GM12891 (cell line): ENCODE data around the gene CDK12.
A peak's percentile ranks its signal among the peaks of the same experiment; 100 is the strongest.

Source experiments
- DNase-seq: peaks from one replicate; pipeline ENCODE4 v3.0.0; 2011; ENCODE audit warnings: low spot score; ENCODE audit not compliant: insufficient read length
- FAIRE-seq: peaks from 2 replicates; lab custom pipeline; 2011; peaks lifted over from hg19 to GRCh38; lab: Jason Lieb, UNC
- PAX5 ChIP-seq: IDR thresholded peaks from 2 replicates; pipeline ENCODE4 v1.6.1; 2011; ENCODE audit warnings: low read length, moderate library complexity, mild to moderate bottlenecking; ENCODE audit not compliant: insufficient read depth, severe bottlenecking
- POLR2A ChIP-seq: IDR thresholded peaks from 2 replicates; pipeline ENCODE4 v1.6.1; 2011; ENCODE audit warnings: low read depth, low read length, control low read depth
- POLR2AphosphoS5 ChIP-seq: IDR thresholded peaks from 2 replicates; pipeline ENCODE4 v1.6.1; 2011; ENCODE audit warnings: low read depth, low read length, control low read depth
- POU2F2 ChIP-seq: IDR thresholded peaks from 2 replicates; pipeline ENCODE4 v1.6.1; 2011; ENCODE audit warnings: low read depth, mild to moderate bottlenecking, control low read depth, low read length, moderate library complexity
- SPI1 ChIP-seq: IDR thresholded peaks from 2 replicates; pipeline ENCODE4 v1.6.1; 2011; ENCODE audit warnings: low read depth, low read length, control low read depth
- TAF1 ChIP-seq: IDR thresholded peaks from 2 replicates; pipeline ENCODE4 v1.6.1; 2011; ENCODE audit warnings: low read depth, low read length, control low read depth

CDK12 gene

DNA sequence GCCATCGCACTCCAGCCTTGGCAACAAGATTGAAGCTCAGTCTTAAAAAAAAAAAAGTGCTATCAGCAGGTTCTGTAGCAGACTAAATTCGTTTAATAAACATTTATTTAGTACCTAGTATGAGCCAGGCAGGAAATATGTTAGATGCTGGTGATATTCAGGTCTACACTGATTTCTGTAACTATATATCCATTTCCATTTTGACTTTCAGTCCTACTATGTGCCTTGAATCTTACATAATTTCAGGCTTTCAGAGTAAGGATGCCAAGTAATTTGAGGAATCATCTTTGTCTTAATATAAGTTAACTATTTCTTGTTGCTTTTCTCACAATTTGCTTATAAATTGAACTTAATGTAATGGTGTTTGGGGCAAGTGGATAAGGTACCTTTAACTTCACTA, 46.2 kb downstream of the CDK12 start:
- no peak for FAIRE-seq
- DNase-seq: no peak
- no peak for TF ChIP-seq TAF1
- TF ChIP-seq PAX5: no peak
- no peak for TF ChIP-seq SPI1
- TF ChIP-seq POU2F2: no peak
- no peak for TF ChIP-seq POLR2A
- TF ChIP-seq POLR2AphosphoS5: no peak

DNA sequence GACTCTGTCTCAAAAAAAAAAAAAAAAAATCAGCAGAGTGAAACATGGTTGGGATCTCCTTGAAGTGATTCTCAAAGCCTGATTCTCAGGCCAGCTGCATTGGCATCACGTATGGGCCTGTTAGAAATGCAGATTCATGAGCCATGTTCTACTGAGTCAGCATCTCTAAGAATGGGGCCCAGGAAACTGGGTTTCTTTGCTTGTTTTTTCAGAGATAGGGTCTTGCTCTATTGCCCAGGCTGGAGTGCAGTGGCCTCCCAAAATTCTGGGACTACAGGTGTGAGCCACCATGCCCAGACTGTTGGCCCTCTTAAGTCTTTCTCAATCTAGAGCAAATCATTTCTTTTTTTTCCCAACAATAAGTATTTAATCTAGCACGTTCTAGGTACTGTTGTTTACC, 47.7 kb downstream of the CDK12 start:
- no peak for TF ChIP-seq TAF1
- no peak for TF ChIP-seq PAX5
- TF ChIP-seq POLR2AphosphoS5: no peak
- TF ChIP-seq POLR2A: no peak
- no peak for TF ChIP-seq SPI1
- no peak for TF ChIP-seq POU2F2
- FAIRE-seq: no peak
- DNase-seq: no peak

DNA sequence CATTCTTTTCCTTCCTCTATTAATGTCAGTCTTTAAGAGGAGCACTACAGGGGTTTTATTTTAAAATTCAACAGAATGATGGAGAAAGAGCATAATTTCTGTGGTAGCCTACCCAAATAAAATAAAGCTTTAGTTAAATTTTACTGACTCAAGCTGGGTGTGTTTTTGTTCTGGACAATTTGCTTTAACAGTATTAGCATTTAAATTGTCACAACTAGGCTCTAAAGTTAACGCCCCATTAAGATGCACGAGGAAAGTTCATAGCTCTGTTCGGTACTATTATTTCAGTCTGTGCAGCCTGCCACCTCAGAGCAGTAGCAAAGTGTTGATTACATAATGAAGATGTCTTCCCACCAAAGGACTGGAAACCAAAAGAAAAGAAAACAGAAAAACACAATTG, 52.0 kb downstream of the CDK12 start:
- DNase-seq (no peak), FAIRE-seq (peak; percentile 9)
- TF ChIP-seq PAX5: no peak
- no peak for TF ChIP-seq SPI1
- no peak for TF ChIP-seq POU2F2
- no peak for TF ChIP-seq TAF1
- no peak for TF ChIP-seq POLR2AphosphoS5
- no peak for TF ChIP-seq POLR2A

DNA sequence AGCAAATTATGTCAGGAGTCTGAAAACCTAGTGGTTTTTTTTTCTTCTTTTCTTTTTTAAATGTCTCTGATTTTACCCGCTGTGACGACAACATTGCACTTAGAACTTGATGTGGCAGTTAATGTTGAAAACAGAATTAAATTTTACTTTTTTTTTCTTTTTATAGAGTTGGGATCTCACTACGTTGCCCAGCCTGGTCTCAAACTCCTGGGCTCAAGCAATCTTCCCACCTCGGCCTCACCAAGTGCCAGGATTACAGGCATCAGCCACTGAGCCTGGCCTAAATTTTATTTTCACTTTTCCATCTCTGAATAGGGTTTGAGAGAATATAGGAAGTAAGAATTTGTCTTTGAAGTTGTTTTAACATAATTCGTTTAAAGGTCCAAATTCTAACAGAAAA, 52.6 kb downstream of the CDK12 start:
- TF ChIP-seq POLR2AphosphoS5 (no peak), TAF1 (no peak), PAX5 (no peak)
- FAIRE-seq (no peak), DNase-seq (no peak)

DNA sequence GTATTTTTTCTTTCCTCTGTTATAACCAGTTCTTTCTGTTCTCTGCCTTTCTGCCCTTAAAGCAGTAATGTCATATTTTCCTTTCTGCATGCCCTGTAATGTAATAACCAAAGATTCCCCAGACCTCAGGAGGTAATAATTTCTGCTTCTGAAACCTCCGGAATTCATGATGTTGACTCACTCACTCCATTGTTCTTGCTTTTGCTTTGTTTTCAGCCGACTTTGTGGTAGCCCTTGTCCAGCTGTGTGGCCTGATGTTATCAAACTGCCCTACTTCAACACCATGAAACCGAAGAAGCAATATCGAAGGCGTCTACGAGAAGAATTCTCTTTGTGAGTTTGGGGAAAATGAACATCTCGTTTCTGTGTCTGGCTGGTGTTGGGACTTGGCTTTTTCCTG, 55.9 kb downstream of the CDK12 start:
- FAIRE-seq (no peak), DNase-seq (no peak)
- TF ChIP-seq POLR2AphosphoS5 (no peak), POLR2A (no peak), POU2F2 (no peak), TAF1 (no peak), SPI1 (no peak), PAX5 (no peak)

DNA sequence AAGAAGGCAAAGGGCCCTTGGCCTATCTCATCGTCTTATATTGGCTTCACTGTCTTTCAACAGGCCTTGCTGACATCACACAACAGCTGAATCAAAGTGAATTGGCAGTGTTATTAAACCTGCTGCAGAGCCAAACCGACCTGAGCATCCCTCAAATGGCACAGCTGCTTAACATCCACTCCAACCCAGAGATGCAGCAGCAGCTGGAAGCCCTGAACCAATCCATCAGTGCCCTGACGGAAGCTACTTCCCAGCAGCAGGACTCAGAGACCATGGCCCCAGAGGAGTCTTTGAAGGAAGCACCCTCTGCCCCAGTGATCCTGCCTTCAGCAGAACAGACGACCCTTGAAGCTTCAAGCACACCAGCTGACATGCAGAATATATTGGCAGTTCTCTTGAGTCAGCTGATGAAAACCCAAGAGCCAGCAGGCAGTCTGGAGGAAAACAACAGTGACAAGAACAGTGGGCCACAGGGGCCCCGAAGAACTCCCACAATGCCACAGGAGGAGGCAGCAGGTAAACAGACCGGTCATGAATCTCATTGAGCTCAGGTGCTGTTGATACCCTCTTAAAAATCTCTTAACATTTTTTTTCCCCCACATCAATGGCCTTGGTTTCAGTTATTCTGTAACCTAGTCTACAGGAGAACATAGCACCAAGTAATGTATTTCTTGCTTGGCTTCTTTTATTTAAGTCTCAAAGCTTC, 64.7 kb downstream of the CDK12 start:
- no peak for FAIRE-seq
- TF ChIP-seq PAX5 (no peak), SPI1 (no peak), POLR2A (no peak), POU2F2 (no peak), POLR2AphosphoS5 (no peak), TAF1 (no peak)
- DNase-seq: no peak

DNA sequence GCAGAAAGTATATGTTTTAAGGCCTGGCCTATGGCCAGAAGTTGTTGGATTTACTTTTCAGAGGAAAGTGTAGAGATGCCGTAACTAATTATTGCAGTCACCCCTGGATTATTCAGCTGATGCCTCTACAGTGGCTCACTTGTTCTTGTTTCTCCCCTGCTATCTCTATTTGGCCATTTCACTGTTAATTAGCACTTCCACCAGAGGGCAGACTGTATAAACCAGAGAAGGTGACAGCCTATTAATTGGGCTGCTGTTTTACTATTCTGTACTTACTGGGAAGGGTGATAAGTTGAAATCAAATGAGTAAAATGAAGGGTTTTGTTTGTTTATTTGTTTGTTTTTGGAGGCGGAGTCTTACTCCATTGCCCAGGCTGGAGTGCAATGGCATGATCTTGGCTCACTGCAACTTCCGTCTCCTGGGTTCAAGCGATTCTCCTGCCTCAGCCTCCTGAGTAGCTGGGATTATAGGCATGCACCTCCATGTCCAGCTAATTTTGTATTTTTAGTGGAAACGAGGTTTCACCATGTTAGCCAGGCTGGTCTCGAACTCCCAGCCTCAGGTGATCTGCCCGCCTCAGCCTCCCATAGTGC, 66.0 kb downstream of the CDK12 start:
- FAIRE-seq (no peak), DNase-seq (no peak)
- TF ChIP-seq POLR2AphosphoS5 (no peak), POLR2A (no peak), POU2F2 (no peak), SPI1 (no peak), TAF1 (no peak), PAX5 (no peak)

DNA sequence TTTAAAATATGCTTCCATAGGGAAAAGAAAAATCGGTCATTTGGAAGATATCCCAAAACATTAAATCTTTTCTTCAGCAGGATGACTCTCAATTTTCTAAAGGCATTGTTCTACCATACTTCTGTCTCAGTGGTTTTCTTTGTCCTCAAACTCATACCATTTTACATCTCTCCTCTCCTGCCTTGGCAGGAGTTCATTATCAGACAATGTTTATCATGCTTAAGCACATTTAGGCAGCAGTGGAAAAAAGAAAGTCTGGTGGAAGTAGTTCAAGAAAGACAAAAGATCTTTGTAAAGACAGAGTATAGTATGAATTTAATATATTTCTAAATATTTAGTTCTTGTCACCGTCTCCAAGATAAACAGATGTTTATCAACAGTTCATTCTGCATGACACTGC, 68.2 kb downstream of the CDK12 start:
- FAIRE-seq (no peak), DNase-seq (no peak)
- no peak for TF ChIP-seq TAF1
- TF ChIP-seq POLR2AphosphoS5: no peak
- no peak for TF ChIP-seq POLR2A
- TF ChIP-seq PAX5: no peak
- TF ChIP-seq POU2F2: no peak
- no peak for TF ChIP-seq SPI1

DNA sequence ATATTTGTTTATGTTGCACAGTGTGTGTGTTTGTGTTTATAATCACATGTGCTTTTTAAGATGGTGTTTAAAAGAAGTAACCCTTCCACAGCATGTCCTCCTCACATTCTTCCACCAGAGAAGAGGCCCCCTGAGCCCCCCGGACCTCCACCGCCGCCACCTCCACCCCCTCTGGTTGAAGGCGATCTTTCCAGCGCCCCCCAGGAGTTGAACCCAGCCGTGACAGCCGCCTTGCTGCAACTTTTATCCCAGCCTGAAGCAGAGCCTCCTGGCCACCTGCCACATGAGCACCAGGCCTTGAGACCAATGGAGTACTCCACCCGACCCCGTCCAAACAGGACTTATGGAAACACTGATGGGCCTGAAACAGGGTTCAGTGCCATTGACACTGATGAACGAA, 69.2 kb downstream of the CDK12 start:
- FAIRE-seq (no peak), DNase-seq (no peak)
- TF ChIP-seq SPI1: no peak
- TF ChIP-seq POU2F2: no peak
- no peak for TF ChIP-seq TAF1
- no peak for TF ChIP-seq PAX5
- TF ChIP-seq POLR2A: no peak
- no peak for TF ChIP-seq POLR2AphosphoS5

DNA sequence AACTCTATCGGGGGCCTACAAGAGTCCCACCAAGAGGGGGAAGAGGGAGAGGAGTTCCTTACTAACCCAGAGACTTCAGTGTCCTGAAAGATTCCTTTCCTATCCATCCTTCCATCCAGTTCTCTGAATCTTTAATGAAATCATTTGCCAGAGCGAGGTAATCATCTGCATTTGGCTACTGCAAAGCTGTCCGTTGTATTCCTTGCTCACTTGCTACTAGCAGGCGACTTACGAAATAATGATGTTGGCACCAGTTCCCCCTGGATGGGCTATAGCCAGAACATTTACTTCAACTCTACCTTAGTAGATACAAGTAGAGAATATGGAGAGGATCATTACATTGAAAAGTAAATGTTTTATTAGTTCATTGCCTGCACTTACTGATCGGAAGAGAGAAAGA, 70.0 kb downstream of the CDK12 start:
- no peak for DNase-seq
- FAIRE-seq: no peak
- no peak for TF ChIP-seq POLR2AphosphoS5
- TF ChIP-seq SPI1: no peak
- no peak for TF ChIP-seq PAX5
- no peak for TF ChIP-seq POLR2A

DNA sequence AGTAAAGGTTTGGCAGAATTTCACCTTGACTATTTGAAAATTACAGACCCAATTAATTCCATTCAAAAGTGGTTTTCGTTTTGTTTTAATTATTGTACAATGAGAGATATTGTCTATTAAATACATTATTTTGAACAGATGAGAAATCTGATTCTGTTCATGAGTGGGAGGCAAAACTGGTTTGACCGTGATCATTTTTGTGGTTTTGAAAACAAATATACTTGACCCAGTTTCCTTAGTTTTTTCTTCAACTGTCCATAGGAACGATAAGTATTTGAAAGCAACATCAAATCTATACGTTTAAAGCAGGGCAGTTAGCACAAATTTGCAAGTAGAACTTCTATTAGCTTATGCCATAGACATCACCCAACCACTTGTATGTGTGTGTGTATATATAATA, 72.6 kb downstream of the CDK12 start:
- DNase-seq (no peak), FAIRE-seq (no peak)
- TF ChIP-seq PAX5 (no peak), POU2F2 (no peak), POLR2AphosphoS5 (no peak)
